Neural progenitor cell (in vitro differentiated cells): ENCODE data around the gene SCN1B. TPM values are rescaled to one million over a fixed set of nuclear protein-coding genes. Genes with fewer than 3 reads are reported as not detected.

Experiments
- DNase-seq: peaks from one replicate; pipeline ENCODE4 v3.0.0-alpha.2; 2016; ENCODE audit warnings: low spot score
- H2AFZ ChIP-seq: fragments of 200-600 bp; sonication (generic); replicated peaks from 2 replicates; pipeline ENCODE4 v1.6.1; 2016; ENCODE audit warnings: antibody characterized with exemption
- H3F3A ChIP-seq: fragments of 200-600 bp; sonication (generic); 2 replicates; pipeline ENCODE4 v1.6.1; 2016; ENCODE audit warnings: antibody characterized with exemption, low read depth
- H3K27ac ChIP-seq: fragments of 200-600 bp; sonication (generic); 2 replicates; pipeline ENCODE4 v1.5.1; 2016; ENCODE audit warnings: mild to moderate bottlenecking
- H3K27me3 ChIP-seq: fragments of 200-600 bp; sonication (generic); 2 replicates; pipeline ENCODE4 v1.6.1; 2016; ENCODE audit warnings: mild to moderate bottlenecking, moderate library complexity
- H3K36me3 ChIP-seq: fragments of 200-600 bp; sonication (generic); 2 replicates; pipeline ENCODE4 v1.5.1; 2016
- H3K4me1 ChIP-seq: fragments of 200-600 bp; sonication (generic); 2 replicates; pipeline ENCODE4 v1.6.1; 2016; ENCODE audit warnings: mixed run types
- H3K4me2 ChIP-seq: fragments of 200-600 bp; sonication (generic); 2 replicates; pipeline ENCODE4 v1.6.1; 2016
- H3K4me3 ChIP-seq: fragments of 200-600 bp; sonication (generic); 2 replicates; pipeline ENCODE4 v1.5.1; 2016
- H3K79me2 ChIP-seq: fragments of 200-600 bp; sonication (generic); 2 replicates; pipeline ENCODE4 v1.6.1; 2016; ENCODE audit warnings: low read depth
- H3K9ac ChIP-seq: fragments of 200-600 bp; sonication (generic); 2 replicates; pipeline ENCODE4 v1.6.1; 2016
- H3K9me3 ChIP-seq: fragments of 200-600 bp; sonication (generic); 2 replicates; pipeline ENCODE4 v1.5.1; 2016; ENCODE audit warnings: low read depth
- H4K20me1 ChIP-seq: fragments of 200-600 bp; sonication (generic); 2 replicates; pipeline ENCODE4 v1.6.1; 2016; ENCODE audit warnings: low read depth
- H3K27ac Mint-ChIP-seq: 3 replicates; pipeline ENCODE4 v1.8.0; 2021; ENCODE audit warnings: mixed read lengths
- H3K27me3 Mint-ChIP-seq: 2 replicates; pipeline ENCODE4 v1.8.0; 2022; ENCODE audit warnings: low read depth, mild to moderate bottlenecking, inconsistent platforms, moderate library complexity, mixed read lengths; ENCODE audit not compliant: insufficient read depth
- H3K36me3 Mint-ChIP-seq: 3 replicates; pipeline ENCODE4 v1.8.0; 2021; ENCODE audit warnings: mixed read lengths
- H3K4me1 Mint-ChIP-seq: 3 replicates; pipeline ENCODE4 v1.8.0; 2021; ENCODE audit warnings: mixed read lengths
- H3K4me3 Mint-ChIP-seq: 3 replicates; pipeline ENCODE4 v1.8.0; 2021; ENCODE audit warnings: mild to moderate bottlenecking, moderate library complexity, mixed read lengths
- H3K9me3 Mint-ChIP-seq: 3 replicates; pipeline ENCODE4 v1.8.0; 2020; ENCODE audit warnings: mixed read lengths
- EZH2 ChIP-seq: fragments of 200-600 bp; sonication (generic); IDR thresholded peaks from 2 replicates; pipeline ENCODE4 v1.6.1; 2017; ENCODE audit warnings: antibody characterized with exemption, mild to moderate bottlenecking, moderate library complexity
- EZH2phosphoT487 ChIP-seq: fragments of 200-600 bp; sonication (generic); IDR thresholded peaks from 2 replicates; pipeline ENCODE4 v1.6.1; 2017; ENCODE audit warnings: antibody characterized with exemption
- total RNA-seq: library from RNA; depleted of rRNA; stranded (reverse); fragments of >200 nt; gene quantifications from 2 replicates; pipeline ENCODE4 v1.2.3, GENCODE V29; 2015; ENCODE audit warnings: low replicate concordance
- TF ChIP-seq, protein P1 (sequence below): fragments of 200-600 bp; sonication (generic); IDR thresholded peaks from 2 replicates; pipeline ENCODE4 v1.5.1; 2017; ENCODE audit warnings: antibody characterized with exemption, mild to moderate bottlenecking

The SCN1B gene
- total RNA-seq, 1 donor from 2014 or later: 2.2 TPM

DNA sequence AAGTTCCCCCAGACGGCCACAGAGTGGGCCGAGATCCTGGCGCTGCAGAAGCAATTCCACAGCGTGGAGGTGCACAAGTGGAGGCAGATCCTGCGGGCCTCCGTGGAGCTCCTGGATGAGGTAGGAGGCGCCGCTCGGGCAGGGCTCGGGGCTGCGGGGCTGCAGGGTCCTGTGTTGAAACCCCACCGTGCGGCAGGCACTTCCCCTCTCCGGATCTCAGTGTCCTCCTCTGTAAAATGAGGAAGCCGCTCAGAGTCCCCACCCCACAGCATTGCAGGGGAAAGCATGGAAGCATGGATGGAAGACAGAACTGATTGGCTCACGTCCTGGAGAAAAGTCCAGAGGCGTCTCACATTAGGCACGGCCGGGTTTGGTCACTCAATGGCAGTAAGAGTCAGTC is 6.8 kb upstream of the SCN1B start:
- H3K4me1 Mint-ChIP-seq: no peaks in the 10 kb centered on the region
- no peak overlapping the region for H3K27ac Mint-ChIP-seq
- Histone ChIP-seq H3K9me3 (no peaks in the 10 kb centered on the region), H3K9ac (no peak overlapping the region), H3K27ac (no peak overlapping the region), H3F3A (peaks cover 15% of the 10 kb centered on the region), H3K4me2 (no peak overlapping the region), H3K4me3 (no peak overlapping the region), H3K79me2 (no peaks in the 10 kb centered on the region), H3K36me3 (no peaks in the 10 kb centered on the region), H4K20me1 (no peaks in the 10 kb centered on the region), H3K4me1 (no peaks in the 10 kb centered on the region), H2AFZ (no peak overlapping the region), H3K27me3 (no peaks in the 10 kb centered on the region)
- no peak overlapping the region for H3K4me3 Mint-ChIP-seq
- H3K27me3 Mint-ChIP-seq: peaks cover 8% of the 10 kb centered on the region
- TF ChIP-seq, protein P1, sequence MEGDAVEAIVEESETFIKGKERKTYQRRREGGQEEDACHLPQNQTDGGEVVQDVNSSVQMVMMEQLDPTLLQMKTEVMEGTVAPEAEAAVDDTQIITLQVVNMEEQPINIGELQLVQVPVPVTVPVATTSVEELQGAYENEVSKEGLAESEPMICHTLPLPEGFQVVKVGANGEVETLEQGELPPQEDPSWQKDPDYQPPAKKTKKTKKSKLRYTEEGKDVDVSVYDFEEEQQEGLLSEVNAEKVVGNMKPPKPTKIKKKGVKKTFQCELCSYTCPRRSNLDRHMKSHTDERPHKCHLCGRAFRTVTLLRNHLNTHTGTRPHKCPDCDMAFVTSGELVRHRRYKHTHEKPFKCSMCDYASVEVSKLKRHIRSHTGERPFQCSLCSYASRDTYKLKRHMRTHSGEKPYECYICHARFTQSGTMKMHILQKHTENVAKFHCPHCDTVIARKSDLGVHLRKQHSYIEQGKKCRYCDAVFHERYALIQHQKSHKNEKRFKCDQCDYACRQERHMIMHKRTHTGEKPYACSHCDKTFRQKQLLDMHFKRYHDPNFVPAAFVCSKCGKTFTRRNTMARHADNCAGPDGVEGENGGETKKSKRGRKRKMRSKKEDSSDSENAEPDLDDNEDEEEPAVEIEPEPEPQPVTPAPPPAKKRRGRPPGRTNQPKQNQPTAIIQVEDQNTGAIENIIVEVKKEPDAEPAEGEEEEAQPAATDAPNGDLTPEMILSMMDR: no peak
- TF ChIP-seq EZH2: no peak
- TF ChIP-seq EZH2phosphoT487: no peak
- H3K36me3 Mint-ChIP-seq: peaks cover 25% of the 10 kb centered on the region
- no peak for DNase-seq
- H3K9me3 Mint-ChIP-seq: no peaks in the 10 kb centered on the region

DNA sequence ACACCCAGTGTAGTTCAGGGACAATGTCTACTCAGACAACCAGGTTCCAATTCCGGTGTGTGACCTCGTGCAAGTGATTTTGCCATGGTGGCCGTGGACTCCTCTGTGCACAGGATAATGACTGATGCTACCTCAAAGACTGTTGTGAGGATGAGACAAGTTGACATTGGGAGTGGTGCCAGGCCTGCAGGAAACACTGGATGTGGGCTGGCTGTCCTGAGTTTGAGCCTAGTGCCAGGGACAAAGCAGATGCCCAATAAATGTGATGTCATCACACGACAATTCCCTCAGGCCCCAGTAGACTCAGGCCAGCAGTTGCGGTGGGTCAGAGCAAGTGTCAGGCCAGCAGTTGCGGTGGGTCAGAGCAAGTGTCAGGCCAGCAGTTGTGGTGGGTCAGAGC is 6.2 kb upstream of the SCN1B start:
- Histone ChIP-seq H3K79me2 (no peaks in the 10 kb centered on the region), H3K36me3 (no peaks in the 10 kb centered on the region), H4K20me1 (no peaks in the 10 kb centered on the region), H3K4me1 (no peaks in the 10 kb centered on the region), H3K9ac (no peak overlapping the region), H3K27ac (no peak overlapping the region), H3K9me3 (no peaks in the 10 kb centered on the region), H2AFZ (no peak overlapping the region), H3K4me2 (no peak overlapping the region), H3F3A (peaks cover 18% of the 10 kb centered on the region), H3K27me3 (no peaks in the 10 kb centered on the region), H3K4me3 (no peak overlapping the region)
- Mint-ChIP-seq H3K4me1 (no peaks in the 10 kb centered on the region), H3K36me3 (peaks cover 22% of the 10 kb centered on the region), H3K27ac (no peak overlapping the region), H3K4me3 (no peak overlapping the region), H3K9me3 (no peaks in the 10 kb centered on the region), H3K27me3 (peaks cover 8% of the 10 kb centered on the region)
- no peak for DNase-seq
- no peak for TF ChIP-seq EZH2
- TF ChIP-seq EZH2phosphoT487: no peak
- TF ChIP-seq, protein P1: no peak

DNA sequence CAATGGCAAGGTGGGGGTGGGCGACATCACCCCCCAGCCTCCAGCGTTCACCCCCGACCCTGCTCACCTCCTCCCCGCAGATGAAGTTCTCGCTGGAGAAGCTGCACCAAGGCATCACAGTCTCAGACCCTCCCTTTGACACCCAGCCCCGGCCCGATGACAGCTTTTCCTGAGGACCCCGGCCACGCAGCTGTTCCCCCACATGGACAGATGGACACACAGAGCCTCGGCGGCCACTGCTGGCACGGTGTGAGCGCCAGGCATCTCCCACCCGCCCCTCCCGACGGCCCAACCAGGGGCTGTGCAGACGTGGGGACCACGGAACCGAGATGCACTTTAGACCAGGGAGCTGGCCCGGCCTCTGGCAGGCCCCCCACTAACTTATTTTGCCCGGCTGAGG is 4.3 kb upstream of the SCN1B start:
- H4K20me1 ChIP-seq: no peaks in the 10 kb centered on the region
- H3K4me2 ChIP-seq: no peak overlapping the region
- Mint-ChIP-seq H3K9me3 (no peaks in the 10 kb centered on the region), H3K4me1 (no peaks in the 10 kb centered on the region), H3K36me3 (peaks cover 14% of the 10 kb centered on the region), H3K4me3 (no peak overlapping the region), H3K27ac (no peak overlapping the region), H3K27me3 (peaks cover 14% of the 10 kb centered on the region)
- no peak for DNase-seq
- no peak overlapping the region for H3K4me3 ChIP-seq
- peaks cover 28% of the 10 kb centered on the region for H3F3A ChIP-seq
- no peaks in the 10 kb centered on the region for H3K4me1 ChIP-seq
- H3K27ac ChIP-seq: no peak overlapping the region
- H3K27me3 ChIP-seq: peaks cover 12% of the 10 kb centered on the region
- H3K36me3 ChIP-seq: no peaks in the 10 kb centered on the region
- H3K9ac ChIP-seq: no peak overlapping the region
- no peak overlapping the region for H2AFZ ChIP-seq
- no peaks in the 10 kb centered on the region for H3K79me2 ChIP-seq
- H3K9me3 ChIP-seq: no peaks in the 10 kb centered on the region
- no peak for TF ChIP-seq EZH2
- TF ChIP-seq, protein P1: no peak
- no peak for TF ChIP-seq EZH2phosphoT487
